Measurements from ENCODE around the gene LMNTD2. TPM values are rescaled to one million over a fixed set of nuclear protein-coding genes. Genes with fewer than 3 reads are reported as not detected.

LMNTD2 gene
- total RNA-seq, 1 donor from 2014 or later: 1.1 TPM

- no peak for TF ChIP-seq CTCF (IDR thresholded peaks at IDR 0.05)
- peak in 1 of 2 donors; percentile 57 for DNase-seq (ENCODE audit: low spot score in 2 of 2)
- Histone ChIP-seq H3K27me3 (no peaks in the 10 kb centered on the region), H3K36me3 (peaks cover 23 to 27% of the 10 kb centered on the region in 2 donors), H3K4me1 (peaks cover under 1 to 4% of the 10 kb centered on the region in 2 donors), H3K4me3 (no peak overlapping the region), H3K9me3 (no peaks in the 10 kb centered on the region), H3K27ac (no peak overlapping the region)
- intact Hi-C loops (cut with DNase I): no loop called here
These were observed 31.5 kb downstream of the LMNTD2 start for GRCh38 chr11:528815-529727.

- DNase-seq (ENCODE audit: low spot score in 2 of 2): peak in 1 of 2 donors; percentile 55
- intact Hi-C loops (cut with DNase I): no loop called here
- no peak overlapping the region for H3K27ac ChIP-seq
- no peak for TF ChIP-seq CTCF (IDR thresholded peaks at IDR 0.05)
- no peaks in the 10 kb centered on the region for H3K4me1 ChIP-seq
- H3K4me3 ChIP-seq: no peak overlapping the region
- no peaks in the 10 kb centered on the region for H3K9me3 ChIP-seq
- H3K27me3 ChIP-seq: no peaks in the 10 kb centered on the region
- H3K36me3 ChIP-seq: peaks cover 23% of the 10 kb centered on the region in 2 donors
These were observed 32.2 kb downstream of the LMNTD2 start for GRCh38 chr11:528166-528814.

- H3K27ac ChIP-seq: no peak overlapping the region
- no peak for DNase-seq (ENCODE audit: low spot score in 2 of 2)
- H3K4me3 ChIP-seq: no peak overlapping the region
- no peak for TF ChIP-seq CTCF (IDR thresholded peaks at IDR 0.05)
- H3K4me1 ChIP-seq: no peaks in the 10 kb centered on the region
- H3K27me3 ChIP-seq: no peaks in the 10 kb centered on the region
- H3K36me3 ChIP-seq: peaks cover 2 to 3% of the 10 kb centered on the region in 2 donors
- intact Hi-C loops (cut with DNase I): no loop called here
- no peaks in the 10 kb centered on the region for H3K9me3 ChIP-seq
These were observed 34.3 kb downstream of the LMNTD2 start for GRCh38 chr11:526192-526591.

GRCh38 chr11:521177-521688, 39.3 kb downstream of the LMNTD2 start:
- DNase-seq (ENCODE audit: low spot score in 2 of 2): no peak
- H3K4me3 ChIP-seq: no peak overlapping the region
- no peaks in the 10 kb centered on the region for H3K9me3 ChIP-seq
- H3K4me1 ChIP-seq: peaks cover 2 to 3% of the 10 kb centered on the region in 2 donors
- no peak overlapping the region for H3K27ac ChIP-seq
- intact Hi-C loops (cut with DNase I): no loop called here
- no peaks in the 10 kb centered on the region for H3K36me3 ChIP-seq
- no peak for TF ChIP-seq CTCF (IDR thresholded peaks at IDR 0.05)
- no peaks in the 10 kb centered on the region for H3K27me3 ChIP-seq

- Histone ChIP-seq H3K36me3 (no peaks in the 10 kb centered on the region), H3K9me3 (no peaks in the 10 kb centered on the region), H3K27ac (no peak overlapping the region), H3K4me3 (no peak overlapping the region), H3K27me3 (no peaks in the 10 kb centered on the region), H3K4me1 (peaks cover 2 to 3% of the 10 kb centered on the region in 2 donors)
- no peak for TF ChIP-seq CTCF (IDR thresholded peaks at IDR 0.05)
- peak in 1 of 2 donors; percentile 58 for DNase-seq (ENCODE audit: low spot score in 2 of 2)
- intact Hi-C loops (cut with DNase I): no loop called here
These were observed 39.9 kb downstream of the LMNTD2 start for GRCh38 chr11:520428-521176.
